GM18511 (cell line): Measurements from ENCODE around the gene CCSAP.
A peak's percentile ranks its signal among the peaks of the same experiment; 100 is the strongest.
"Not testable (repeated sequence)": the region's sequence is repeated elsewhere in the genome, so short reads cannot be mapped to it uniquely, and the experiment has no call there.

Source experiments
- ATAC-seq: cut with Tn5 transposase; IDR thresholded peaks from one replicate; pipeline ENCODE4 v1.9.1; 2021; ENCODE audit warnings: mild to moderate bottlenecking, moderate library complexity; ENCODE audit not compliant: unreplicated experiment

CCSAP gene

GRCh38 chr1:229291686-229292085 is 51.2 kb downstream of the CCSAP start:
- not testable (repeated sequence) for ATAC-seq

- ATAC-seq, result no peak
These were observed 54.3 kb downstream of the CCSAP start for GRCh38 chr1:229288516-229288915.

- no peak for ATAC-seq
These were observed 55.6 kb downstream of the CCSAP start for GRCh38 chr1:229287267-229287666.

- ATAC-seq, result no peak
These were observed 56.6 kb downstream of the CCSAP start for GRCh38 chr1:229286099-229286766.

GRCh38 chr1:229285440-229285839 is 57.4 kb downstream of the CCSAP start:
- ATAC-seq, result no peak

GRCh38 chr1:229284887-229285286 is 58.0 kb downstream of the CCSAP start:
- no peak for ATAC-seq

- ATAC-seq, result no peak
These were observed 59.6 kb downstream of the CCSAP start for GRCh38 chr1:229283183-229283611.

- no peak for ATAC-seq
These were observed 60.5 kb downstream of the CCSAP start for GRCh38 chr1:229282295-229282823.

- no peak for ATAC-seq
These were observed 61.4 kb downstream of the CCSAP start for GRCh38 chr1:229281339-229281926.

- ATAC-seq, result no peak
These were observed 61.9 kb downstream of the CCSAP start for GRCh38 chr1:229280921-229281320.

- no peak for ATAC-seq
These were observed 62.6 kb downstream of the CCSAP start for GRCh38 chr1:229280037-229280828.

GRCh38 chr1:229279242-229279641 is 63.6 kb downstream of the CCSAP start:
- ATAC-seq, result no peak

- no peak for ATAC-seq
These were observed 64.6 kb downstream of the CCSAP start for GRCh38 chr1:229278120-229278741.

- ATAC-seq, result no peak
These were observed 67.8 kb downstream of the CCSAP start for GRCh38 chr1:229275005-229275404.

- no peak for ATAC-seq
These were observed 69.2 kb downstream of the CCSAP start for GRCh38 chr1:229273507-229274232.

- ATAC-seq, result no peak
These were observed 70.4 kb downstream of the CCSAP start for GRCh38 chr1:229272164-229273158.

- peak; percentile 70 for ATAC-seq
These were observed 71.2 kb downstream of the CCSAP start for GRCh38 chr1:229271448-229272159.
